SK-N-SH (cell line): ENCODE measurements around the gene PAM. TPM values are rescaled to one million over a fixed set of nuclear protein-coding genes. Genes with fewer than 3 reads are reported as not detected.

ENCODE experiments used
- CTCF ChIA-PET: fragments of 300-600, 350-600 bp; formaldehyde crosslinking; extraction: SDS; loops from one replicate; lab custom pipeline; 2021; lab: Yijun Ruan, JAX
- POLR2A ChIA-PET: fragments of 350-600 bp; sonication (Branson Sonifier 250); formaldehyde crosslinking; extraction: SDS; loops from one replicate; lab custom pipeline; 2020; ENCODE audit warnings: antibody characterized with exemption, inconsistent platforms; lab: Yijun Ruan, JAX
- DNase-seq: peaks from one replicate; pipeline ENCODE4 v3.0.0; 2012
- H2AFZ ChIP-seq: fragments of 200-600 bp; sonication (generic); 2 replicates; pipeline ENCODE4 v1.8.1; 2016; ENCODE audit warnings: antibody characterized with exemption, mild to moderate bottlenecking, low read depth
- H3F3A ChIP-seq: fragments of 200-600 bp; sonication (generic); replicated peaks from 2 replicates; pipeline ENCODE3; 2016; ENCODE audit warnings: antibody characterized with exemption, mild to moderate bottlenecking; ENCODE audit not compliant: insufficient read depth
- H3K27ac ChIP-seq, 2 experiments: fragments of 200-500 bp in 1 of 2; fragments of 200-600 bp in 1 of 2; sonication (Bioruptor generic) in 1 of 2; sonication (generic), shearing (Covaris generic) in 1 of 2; 2 replicates each; pipeline versions ENCODE4 v1.5.1 to v1.6.1; 2014 to 2016; ENCODE audit warnings: low read depth in 2 of 2, inconsistent platforms in 1 of 2, low read length in 1 of 2, mild to moderate bottlenecking in 1 of 2, mixed read lengths in 1 of 2
- H3K27me3 ChIP-seq: fragments of 200-600 bp; sonication (generic), shearing (Covaris generic); 2 replicates; pipeline ENCODE4 v1.6.1; 2016; ENCODE audit warnings: mixed run types; ENCODE audit not compliant: insufficient read depth
- H3K36me3 ChIP-seq, 2 experiments: fragments of 200-500 bp in 1 of 2; fragments of 200-600 bp in 1 of 2; sonication (Bioruptor generic) in 1 of 2; sonication (generic) in 1 of 2; replicated peaks in 1 of 2; 2 replicates each; pipeline versions ENCODE3 to v1.5.1; 2014 to 2016; ENCODE audit warnings: low read length in 1 of 2, mild to moderate bottlenecking in 1 of 2; ENCODE audit not compliant: insufficient read depth in 2 of 2, control insufficient read depth in 1 of 2
- H3K4me1 ChIP-seq, 2 experiments: fragments of 200-500 bp in 1 of 2; fragments of 200-600 bp in 1 of 2; sonication (Bioruptor generic) in 1 of 2; sonication (generic), shearing (Covaris generic) in 1 of 2; 2 replicates each; pipeline versions ENCODE4 v1.5.1 to v1.6.1; 2014 to 2016; ENCODE audit warnings: low read depth in 1 of 2, low read length in 1 of 2, mixed run types in 1 of 2; ENCODE audit not compliant: insufficient read depth in 2 of 2, control insufficient read depth in 1 of 2
- H3K4me2 ChIP-seq: fragments of 200-600 bp; sonication (generic), shearing (Covaris generic); 2 replicates; pipeline ENCODE4 v1.6.1; 2017; ENCODE audit warnings: mixed run types
- H3K4me3 ChIP-seq, 2 experiments: fragments of 200-500 bp in 1 of 2; fragments of 200-600 bp in 1 of 2; sonication (Bioruptor generic) in 1 of 2; sonication (generic), shearing (Covaris generic) in 1 of 2; 2 replicates each; pipeline versions ENCODE4 v1.5.1 to v1.8.1; 2014 to 2016; ENCODE audit warnings: low read depth in 2 of 2, inconsistent platforms in 1 of 2, low read length in 1 of 2, mild to moderate bottlenecking in 1 of 2, mixed read lengths in 1 of 2, moderate library complexity in 1 of 2
- H3K79me2 ChIP-seq: fragments of 200-600 bp; sonication (generic); 2 replicates; pipeline ENCODE4 v1.8.1; 2017; ENCODE audit warnings: mild to moderate bottlenecking; ENCODE audit not compliant: insufficient read depth
- H3K9ac ChIP-seq: fragments of 200-600 bp; sonication (generic); 2 replicates; pipeline ENCODE4 v1.6.1; 2017; ENCODE audit warnings: mixed run types
- H3K9me2 ChIP-seq: fragments of 200-600 bp; sonication (generic); 2 replicates; pipeline ENCODE4 v1.6.1; 2017; ENCODE audit warnings: mixed run types
- H3K9me3 ChIP-seq: fragments of 200-600 bp; sonication (generic); 2 replicates; pipeline ENCODE4 v1.6.1; 2017; ENCODE audit warnings: mixed run types, mild to moderate bottlenecking, moderate library complexity
- H4K20me1 ChIP-seq: fragments of 200-600 bp; sonication (generic); 2 replicates; pipeline ENCODE4 v1.6.1; 2017; ENCODE audit warnings: mild to moderate bottlenecking, mixed run types; ENCODE audit not compliant: insufficient read depth
- CHD2 ChIP-seq: fragments of 150-350 bp; IDR thresholded peaks from 2 replicates; pipeline ENCODE4 v1.6.1; 2018; ENCODE audit warnings: low read length; ENCODE audit not compliant: partially characterized antibody
- CTCF ChIP-seq: fragments of 200-600 bp; sonication (generic); IDR thresholded peaks from 2 replicates; pipeline ENCODE4 v1.6.1; 2017; ENCODE audit warnings: antibody characterized with exemption, mild to moderate bottlenecking, moderate library complexity
- ELF1 ChIP-seq: IDR thresholded peaks from 2 replicates; pipeline ENCODE4 v1.4.0; 2012
- EP300 ChIP-seq, 2 experiments: IDR thresholded peaks; 2 replicates each; pipeline versions ENCODE4 v1.4.0 to v1.6.1; 2012; ENCODE audit warnings: borderline replicate concordance in 1 of 2, low read depth in 1 of 2, low read length in 1 of 2
- EZH2phosphoT487 ChIP-seq: fragments of 200-600 bp; sonication (generic); IDR thresholded peaks from 2 replicates; pipeline ENCODE4 v1.6.1; 2017; ENCODE audit warnings: low read depth, mixed run types, mild to moderate bottlenecking, antibody characterized with exemption, moderate library complexity, borderline replicate concordance
- FOXJ3 ChIP-seq: sonication (generic); formaldehyde crosslinking; IDR thresholded peaks from 2 replicates; pipeline ENCODE4 v1.5.1; 2020; ENCODE audit warnings: mild to moderate bottlenecking, missing genetic modification reagents
- FOXM1 ChIP-seq: IDR thresholded peaks from 2 replicates; pipeline ENCODE4 v1.4.0; 2012; ENCODE audit warnings: low read depth, mild to moderate bottlenecking
- GABPA ChIP-seq: IDR thresholded peaks from 2 replicates; pipeline ENCODE4 v1.4.0; 2012; ENCODE audit warnings: low read depth, mild to moderate bottlenecking
- IRF3 ChIP-seq: fragments of 150-350 bp; IDR thresholded peaks from 2 replicates; pipeline ENCODE4 v1.6.1; 2016; ENCODE audit warnings: mild to moderate bottlenecking, low read depth, low read length
- MEF2A ChIP-seq: IDR thresholded peaks from 2 replicates; pipeline ENCODE4 v1.4.0; 2012; ENCODE audit warnings: low read depth, borderline replicate concordance
- NFIC ChIP-seq: IDR thresholded peaks from 2 replicates; pipeline ENCODE4 v1.4.0; 2012; ENCODE audit warnings: borderline replicate concordance
- NRF1 ChIP-seq: IDR thresholded peaks from 2 replicates; pipeline ENCODE4 v1.6.1; 2012; ENCODE audit warnings: low read depth, mild to moderate bottlenecking, low read length
- POLR2AphosphoS5 ChIP-seq: IDR thresholded peaks from 2 replicates; pipeline ENCODE4 v1.6.1; 2012; ENCODE audit warnings: low read depth, low read length
- RCOR1 ChIP-seq: fragments of 150-350 bp; IDR thresholded peaks from 2 replicates; pipeline ENCODE4 v1.6.1; 2017; ENCODE audit warnings: antibody characterized with exemption, low read length
- REST ChIP-seq: IDR thresholded peaks from 2 replicates; pipeline ENCODE4 v1.6.1; 2012; ENCODE audit warnings: mild to moderate bottlenecking, low read depth, low read length, moderate library complexity
- RFX5 ChIP-seq: IDR thresholded peaks from 2 replicates; pipeline ENCODE4 v1.6.1; 2012; ENCODE audit warnings: mild to moderate bottlenecking, improper control_type of control experiment, low read length
- RXRA ChIP-seq: IDR thresholded peaks from 2 replicates; pipeline ENCODE4 v1.4.0; 2012; ENCODE audit warnings: low read depth, mild to moderate bottlenecking, borderline replicate concordance
- SIN3A ChIP-seq: IDR thresholded peaks from 2 replicates; pipeline ENCODE4 v1.6.1; 2012; ENCODE audit warnings: low read depth, mild to moderate bottlenecking, low read length, moderate library complexity, borderline replicate concordance
- TCF12 ChIP-seq: IDR thresholded peaks from 2 replicates; pipeline ENCODE4 v1.4.0; 2012
- TEAD4 ChIP-seq: IDR thresholded peaks from 2 replicates; pipeline ENCODE4 v1.4.0; 2012; ENCODE audit warnings: mild to moderate bottlenecking, borderline replicate concordance; ENCODE audit not compliant: insufficient read depth
- USF1 ChIP-seq: IDR thresholded peaks from 2 replicates; pipeline ENCODE4 v1.4.0; 2012; ENCODE audit warnings: low read depth, borderline replicate concordance
- YY1 ChIP-seq: IDR thresholded peaks from 2 replicates; pipeline ENCODE4 v1.4.0; 2012; ENCODE audit warnings: low read depth, mild to moderate bottlenecking
- WGBS: methylation state at CpG from one replicate; pipeline ENCODE4 v1.1.6; 2017; ENCODE audit warnings: low lambda C conversion rate; 5-methylcytosine and 5-hydroxymethylcytosine counted together
- polyA plus RNA-seq, 3 experiments: library from polyadenylated mRNA; depleted of rRNA; stranded (reverse); fragments of >200 nt; gene quantifications; 2 replicates each; pipeline ENCODE4 v1.2.3, GENCODE V29; 2012

The PAM gene
- polyA plus RNA-seq, 1 of the 3 experiments (the other 2 are of a cell fraction): 507 TPM

GRCh38 chr5:102874054-102874453 lies 118.9 kb downstream of the PAM start:
- no peak for TF ChIP-seq FOXM1
- TF ChIP-seq POLR2AphosphoS5: no peak
- no peak for TF ChIP-seq FOXJ3
- TF ChIP-seq YY1: no peak
- no peak for TF ChIP-seq USF1
- TF ChIP-seq MEF2A: no peak
- TF ChIP-seq NRF1: no peak
- TF ChIP-seq NFIC: no peak
- no peak for TF ChIP-seq GABPA
- TF ChIP-seq IRF3: no peak
- TF ChIP-seq RFX5: no peak
- H3K79me2 ChIP-seq: peaks cover 74% of the 10 kb centered on the region
- no peak overlapping the region for H3K4me2 ChIP-seq
- CTCF ChIA-PET: no interaction called here
- no peak overlapping the region for H3K4me3 ChIP-seq
- H3F3A ChIP-seq: no peaks in the 10 kb centered on the region
- DNase-seq: no peak
- no peak overlapping the region for H3K27ac ChIP-seq
- no peaks in the 10 kb centered on the region for H3K27me3 ChIP-seq
- POLR2A ChIA-PET: no interaction called here
- no peak overlapping the region for H2AFZ ChIP-seq
- no peaks in the 10 kb centered on the region for H3K9me2 ChIP-seq
- H3K36me3 ChIP-seq: peaks cover 41 to 62% of the 10 kb centered on the region in 2 experiments
- no peaks in the 10 kb centered on the region; a peak in 2 of 4 replicates for H3K4me1 ChIP-seq
- H3K9ac ChIP-seq: no peak overlapping the region
- WGBS: 93% methylated on average over 5 of the region's 5 CpGs
- H4K20me1 ChIP-seq: no peaks in the 10 kb centered on the region; the same call in 1 of the 2 replicates
- no peaks in the 10 kb centered on the region for H3K9me3 ChIP-seq

GRCh38 chr5:102875721-102876123 lies 120.6 kb downstream of the PAM start:
- no peak overlapping the region for H3K4me2 ChIP-seq
- DNase-seq: no peak
- no peaks in the 10 kb centered on the region for H3K9me2 ChIP-seq
- H3K27me3 ChIP-seq: no peaks in the 10 kb centered on the region
- peaks cover 28 to 59% of the 10 kb centered on the region in 2 experiments for H3K36me3 ChIP-seq
- ChIA-PET CTCF (no interaction called here), POLR2A (no interaction called here)
- H4K20me1 ChIP-seq: no peaks in the 10 kb centered on the region; the same call in 1 of the 2 replicates
- H2AFZ ChIP-seq: no peak overlapping the region
- no peak overlapping the region for H3K4me3 ChIP-seq
- WGBS: 89% methylated on average over 4 of the region's 4 CpGs
- no peaks in the 10 kb centered on the region; a peak in 2 of 4 replicates for H3K4me1 ChIP-seq
- H3F3A ChIP-seq: peaks cover 4% of the 10 kb centered on the region
- peaks cover 72% of the 10 kb centered on the region for H3K79me2 ChIP-seq
- H3K9me3 ChIP-seq: no peaks in the 10 kb centered on the region
- no peak overlapping the region for H3K9ac ChIP-seq
- no peak overlapping the region for H3K27ac ChIP-seq
- no peak for TF ChIP-seq CTCF
- no peak for TF ChIP-seq USF1
- TF ChIP-seq TCF12: no peak
- no peak for TF ChIP-seq CHD2
- no peak for TF ChIP-seq SIN3A
- no peak for TF ChIP-seq RCOR1
- no peak for TF ChIP-seq RXRA
- no peak for TF ChIP-seq TEAD4
- no peak for TF ChIP-seq MEF2A
- TF ChIP-seq EZH2phosphoT487: no peak
- no peak for TF ChIP-seq ELF1
- no peak for TF ChIP-seq EP300 (IDR thresholded peaks at IDR 0.05; ENCODE audit: borderline replicate concordance in 1 of 2, low read depth in 1 of 2, low read length in 1 of 2)
- TF ChIP-seq NRF1: no peak
- TF ChIP-seq REST: no peak
